CD14-positive monocyte (primary cell): Measurements from ENCODE around the gene KCNT1. TPM values are rescaled to one million over a fixed set of nuclear protein-coding genes. Genes with fewer than 3 reads are reported as not detected.
A peak's percentile ranks its signal among the peaks of the same experiment; 100 is the strongest.

ENCODE experiments used
- DNase-seq, 3 donors: peaks; one replicate each; pipeline ENCODE4 v3.0.0-alpha.2; 2011 to 2022
- H2AFZ ChIP-seq: 2 replicates; pipeline ENCODE4 v1.6.0; 2012; ENCODE audit warnings: mild to moderate bottlenecking, low read depth, low read length, inconsistent platforms; ENCODE audit not compliant: insufficient read depth, poor library complexity, severe bottlenecking
- H3K27ac ChIP-seq, 2 donors: 1 replicate in 1 of 2; 2 replicates in 1 of 2; pipeline ENCODE4 v1.5.1; 2012 to 2013; ENCODE audit warnings: low read length in 2 of 2, control low read depth in 1 of 2, inconsistent platforms in 1 of 2, low read depth in 1 of 2, mild to moderate bottlenecking in 1 of 2
- H3K27me3 ChIP-seq, 2 donors: one replicate each; pipeline versions ENCODE4 v1.6.0 to v1.6.1; 2011 to 2013; ENCODE audit warnings: low read length in 2 of 2; ENCODE audit not compliant: control insufficient read depth in 2 of 2, insufficient read depth in 2 of 2
- H3K36me3 ChIP-seq, 2 donors: replicated peaks in 1 of 2; 1 replicate in 1 of 2; 2 replicates in 1 of 2; pipeline versions ENCODE4 v1.5.1 to v1.6.1; 2012 to 2013; ENCODE audit warnings: low read length in 2 of 2, control low read depth in 1 of 2, inconsistent platforms in 1 of 2, mild to moderate bottlenecking in 1 of 2; ENCODE audit not compliant: insufficient read depth in 2 of 2, control insufficient read depth in 1 of 2
- H3K4me1 ChIP-seq, 2 donors: 1 replicate in 1 of 2; 2 replicates in 1 of 2; pipeline versions ENCODE4 v1.5.1 to v1.6.1; 2012 to 2013; ENCODE audit warnings: low read length in 2 of 2, control low read depth in 1 of 2, inconsistent platforms in 1 of 2, mild to moderate bottlenecking in 1 of 2, moderate library complexity in 1 of 2; ENCODE audit not compliant: insufficient read depth in 2 of 2, control insufficient read depth in 1 of 2
- H3K4me2 ChIP-seq: replicated peaks from 2 replicates; pipeline ENCODE3; 2012; ENCODE audit warnings: low read length, moderate library complexity, mild to moderate bottlenecking; ENCODE audit not compliant: poor library complexity, severe bottlenecking; ENCODE audit errors: extremely low read depth
- H3K4me3 ChIP-seq, 3 experiments: fragments of 200-600 bp in 1 of 3; sonication (generic) in 1 of 3; replicated peaks in 1 of 3; 1 replicate in 2 of 3; 2 replicates in 1 of 3; pipeline ENCODE4 v1.5.1; 2011 to 2013; ENCODE audit warnings: low read length in 3 of 3, mild to moderate bottlenecking in 3 of 3, control low read depth in 2 of 3, low read depth in 2 of 3, inconsistent platforms in 1 of 3, moderate library complexity in 1 of 3
- H3K79me2 ChIP-seq: 2 replicates; pipeline ENCODE4 v1.6.0; 2012; ENCODE audit warnings: mild to moderate bottlenecking, control low read depth, inconsistent platforms, low read length, moderate library complexity; ENCODE audit not compliant: insufficient read depth
- H3K9ac ChIP-seq: 2 replicates; pipeline ENCODE4 v1.6.0; 2017; ENCODE audit warnings: low read length, mild to moderate bottlenecking; ENCODE audit not compliant: insufficient read depth, poor library complexity, severe bottlenecking
- H3K9me3 ChIP-seq, 2 donors: replicated peaks in 1 of 2; 1 replicate in 1 of 2; 2 replicates in 1 of 2; pipeline versions ENCODE4 v1.5.1 to v1.6.1; 2012 to 2013; ENCODE audit warnings: low read length in 2 of 2, control low read depth in 1 of 2; ENCODE audit not compliant: control insufficient read depth in 1 of 2, insufficient read depth in 1 of 2
- H4K20me1 ChIP-seq: 2 replicates; pipeline ENCODE4 v1.6.0; 2012; ENCODE audit warnings: mild to moderate bottlenecking, low read length, control low read depth, moderate library complexity; ENCODE audit not compliant: insufficient read depth
- H3K27ac Mint-ChIP-seq, 7 donors: one replicate each; pipeline ENCODE4 v1.8.0; 2020; ENCODE audit warnings: mild to moderate bottlenecking in 7 of 7, mixed read lengths in 7 of 7, moderate library complexity in 6 of 7, inconsistent platforms in 2 of 7
- H3K27me3 Mint-ChIP-seq, 3 donors: one replicate each; pipeline ENCODE4 v1.8.0; 2021 to 2022; ENCODE audit warnings: low read depth in 3 of 3, mild to moderate bottlenecking in 3 of 3, mixed read lengths in 3 of 3, moderate library complexity in 3 of 3, inconsistent platforms in 1 of 3
- H3K36me3 Mint-ChIP-seq, 2 donors: one replicate each; pipeline ENCODE4 v1.8.0; 2020; ENCODE audit warnings: mixed read lengths in 2 of 2, inconsistent platforms in 1 of 2, mild to moderate bottlenecking in 1 of 2
- H3K4me1 Mint-ChIP-seq: one replicate; pipeline ENCODE4 v1.8.0; 2020; ENCODE audit warnings: mild to moderate bottlenecking, mixed read lengths
- H3K4me3 Mint-ChIP-seq, 2 donors: one replicate each; pipeline ENCODE4 v1.8.0; 2020; ENCODE audit warnings: mild to moderate bottlenecking in 2 of 2, mixed read lengths in 2 of 2, moderate library complexity in 1 of 2
- H3K9me3 Mint-ChIP-seq, 7 donors: one replicate each; pipeline ENCODE4 v1.8.0; 2020 to 2022; ENCODE audit warnings: mixed read lengths in 7 of 7, mild to moderate bottlenecking in 6 of 7, moderate library complexity in 6 of 7, inconsistent platforms in 2 of 7
- WGBS: methylation state at CpG from one replicate; pipeline ENCODE4 v1.1.5; 2013; ENCODE audit warnings: missing lambda C conversion rate; ENCODE audit not compliant: insufficient coverage; 5-methylcytosine and 5-hydroxymethylcytosine counted together
- intact Hi-C, 2 donors: fragments of 100-400 bp; cut with micrococcal nuclease; formaldehyde crosslinking; loops; one replicate each; pipeline versions ENCODE4 v1.15.0 to v1.15.1; 2023
- polyA plus RNA-seq, 3 donors: library from polyadenylated mRNA; depleted of rRNA in 1 of 3; unstranded in 2 of 3; stranded (reverse) in 1 of 3; fragments of 300-500 nt in 2 of 3; fragments of >200 nt in 1 of 3; fragmentation: Illumina TruSeq in 2 of 3; gene quantifications; 1 replicate in 2 of 3; 2 replicates in 1 of 3; pipeline ENCODE4 v1.2.3, GENCODE V29; 2012 to 2021
- TF ChIP-seq, protein P1 (sequence below): fragments of 200-600 bp; IDR thresholded peaks from one replicate; pipeline ENCODE4 v1.8.0; 2022; ENCODE audit warnings: antibody characterized with exemption, mild to moderate bottlenecking

KCNT1 gene
- polyA plus RNA-seq, 3 donors: not detected

DNA sequence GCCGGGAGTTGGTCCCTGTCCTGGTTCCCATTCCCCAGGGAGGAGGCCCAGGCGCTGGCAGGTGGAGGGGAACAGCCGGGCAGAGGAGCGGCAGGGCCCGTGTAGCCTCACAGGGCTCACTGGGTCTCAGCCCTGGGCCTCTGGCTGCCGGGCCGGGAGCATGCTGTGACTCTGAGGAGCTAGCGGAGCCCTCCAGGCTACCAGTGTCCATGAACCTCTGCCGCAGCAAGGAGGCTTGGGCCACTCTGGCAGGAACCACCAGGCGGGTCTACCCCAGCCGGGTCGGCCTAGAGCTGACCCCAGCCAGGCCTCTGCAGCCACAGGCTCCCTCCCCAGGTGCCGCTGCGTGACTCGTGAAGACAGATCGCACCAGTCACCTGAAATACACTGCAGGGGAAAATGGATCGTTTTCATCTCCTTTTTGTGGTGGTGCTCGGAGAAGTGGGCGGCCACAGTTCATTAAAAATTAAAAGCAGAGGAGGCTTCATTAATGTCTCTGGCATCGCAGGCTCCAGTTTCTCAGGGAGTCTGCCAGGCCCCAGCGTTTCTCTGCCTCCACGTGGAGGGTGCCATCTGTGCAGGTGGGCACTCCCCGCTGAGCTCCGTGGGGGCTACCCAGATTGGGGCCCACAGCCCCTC, 43.8 kb downstream of the KCNT1 start:
- intact Hi-C loops: no loop called here
- no peak for DNase-seq
- TF ChIP-seq, protein P1, sequence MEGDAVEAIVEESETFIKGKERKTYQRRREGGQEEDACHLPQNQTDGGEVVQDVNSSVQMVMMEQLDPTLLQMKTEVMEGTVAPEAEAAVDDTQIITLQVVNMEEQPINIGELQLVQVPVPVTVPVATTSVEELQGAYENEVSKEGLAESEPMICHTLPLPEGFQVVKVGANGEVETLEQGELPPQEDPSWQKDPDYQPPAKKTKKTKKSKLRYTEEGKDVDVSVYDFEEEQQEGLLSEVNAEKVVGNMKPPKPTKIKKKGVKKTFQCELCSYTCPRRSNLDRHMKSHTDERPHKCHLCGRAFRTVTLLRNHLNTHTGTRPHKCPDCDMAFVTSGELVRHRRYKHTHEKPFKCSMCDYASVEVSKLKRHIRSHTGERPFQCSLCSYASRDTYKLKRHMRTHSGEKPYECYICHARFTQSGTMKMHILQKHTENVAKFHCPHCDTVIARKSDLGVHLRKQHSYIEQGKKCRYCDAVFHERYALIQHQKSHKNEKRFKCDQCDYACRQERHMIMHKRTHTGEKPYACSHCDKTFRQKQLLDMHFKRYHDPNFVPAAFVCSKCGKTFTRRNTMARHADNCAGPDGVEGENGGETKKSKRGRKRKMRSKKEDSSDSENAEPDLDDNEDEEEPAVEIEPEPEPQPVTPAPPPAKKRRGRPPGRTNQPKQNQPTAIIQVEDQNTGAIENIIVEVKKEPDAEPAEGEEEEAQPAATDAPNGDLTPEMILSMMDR: no peak
- H3K4me3 ChIP-seq: no peak overlapping the region
- H3K9me3 Mint-ChIP-seq: no peaks in the 10 kb centered on the region
- no peaks in the 10 kb centered on the region for H3K9me3 ChIP-seq
- H3K27me3 ChIP-seq: no peaks in the 10 kb centered on the region
- no peaks in the 10 kb centered on the region for H4K20me1 ChIP-seq
- no peak overlapping the region for H3K4me2 ChIP-seq
- WGBS: 87% methylated on average over 24 of the region's 24 CpGs
- H3K4me1 ChIP-seq: no peaks in the 10 kb centered on the region
- H3K4me3 Mint-ChIP-seq: no peak overlapping the region
- H3K79me2 ChIP-seq: no peaks in the 10 kb centered on the region
- H2AFZ ChIP-seq: no peak overlapping the region
- no peak overlapping the region for H3K27ac ChIP-seq
- no peak overlapping the region for H3K9ac ChIP-seq
- no peaks in the 10 kb centered on the region for H3K4me1 Mint-ChIP-seq
- H3K27me3 Mint-ChIP-seq: peaks cover 0 to 3% (median 0%) of the 10 kb centered on the region in 3 donors
- H3K27ac Mint-ChIP-seq: no peak overlapping the region
- no peaks in the 10 kb centered on the region for H3K36me3 Mint-ChIP-seq
- no peaks in the 10 kb centered on the region for H3K36me3 ChIP-seq

DNA sequence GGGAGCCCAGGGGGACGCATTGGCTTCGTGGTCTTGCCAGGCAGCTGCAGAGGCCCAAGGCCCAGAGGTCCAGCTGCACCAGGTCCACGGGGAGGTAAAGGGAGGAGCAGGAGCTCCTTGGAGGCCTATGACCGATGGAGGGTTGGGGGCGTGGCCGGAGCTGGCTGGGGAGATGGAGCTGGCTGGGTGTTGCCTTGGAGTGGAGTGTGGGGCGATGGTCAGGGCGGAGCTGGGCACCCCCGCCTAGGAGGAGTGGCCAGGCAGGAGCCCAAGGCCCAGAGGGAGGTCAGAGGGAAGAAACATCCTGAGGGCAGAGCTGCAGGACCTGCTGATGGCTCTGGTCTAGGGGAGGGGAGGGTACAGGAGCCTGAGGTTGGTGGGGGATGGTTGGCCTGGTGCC, 44.6 kb downstream of the KCNT1 start:
- intact Hi-C loops: no loop called here

More for the DNA sequence above, 44.6 kb downstream of the KCNT1 start:
- TF ChIP-seq, protein P1: no peak
- H3K4me1 ChIP-seq: no peaks in the 10 kb centered on the region
- Mint-ChIP-seq H3K4me1 (no peaks in the 10 kb centered on the region), H3K36me3 (no peaks in the 10 kb centered on the region), H3K4me3 (no peak overlapping the region), H3K27ac (peak overlapping the region in 1 of 7 donors; percentile 78), H3K9me3 (no peaks in the 10 kb centered on the region), H3K27me3 (peaks cover 0 to 3% (median 0%) of the 10 kb centered on the region in 3 donors)
- no peaks in the 10 kb centered on the region for H3K36me3 ChIP-seq
- no peak for DNase-seq
- H3K4me2 ChIP-seq: no peak overlapping the region
- H4K20me1 ChIP-seq: no peaks in the 10 kb centered on the region
- 71% methylated on average over 9 of the region's 9 CpGs for WGBS
- H3K9ac ChIP-seq: no peak overlapping the region
- no peak overlapping the region for H3K4me3 ChIP-seq
- H3K27ac ChIP-seq: no peak overlapping the region
- H3K79me2 ChIP-seq: no peaks in the 10 kb centered on the region
- H2AFZ ChIP-seq: no peak overlapping the region
- no peaks in the 10 kb centered on the region for H3K27me3 ChIP-seq
- no peaks in the 10 kb centered on the region for H3K9me3 ChIP-seq
